Tibial nerve (tissue), 4 donors: Measurements from ENCODE around the gene CASQ2. TPM values are rescaled to one million over a fixed set of nuclear protein-coding genes. Genes with fewer than 3 reads are reported as not detected.
A peak's percentile ranks its signal among the peaks of the same experiment; 100 is the strongest.

Experiments
- DNase-seq, 2 donors: peaks; one replicate each; pipeline ENCODE4 v3.0.0-alpha.2; 2019; ENCODE audit warnings: low spot score in 2 of 2
- H3K27ac ChIP-seq, 4 donors: fragments of 200-600 bp; sonication (generic) in 3 of 4; one replicate each; pipeline ENCODE4 v1.5.1; 2017 to 2019; ENCODE audit warnings: mild to moderate bottlenecking in 1 of 4
- H3K27me3 ChIP-seq, 2 donors: fragments of 200-600 bp; sonication (generic) in 1 of 2; one replicate each; pipeline versions ENCODE4 v1.5.1 to v1.6.0; 2017 to 2019
- H3K36me3 ChIP-seq, 3 donors: fragments of 200-600 bp; sonication (generic); one replicate each; pipeline ENCODE4 v1.5.1; 2018 to 2019
- H3K4me1 ChIP-seq, 4 donors: fragments of 200-600 bp; sonication (generic) in 3 of 4; one replicate each; pipeline ENCODE4 v1.5.1; 2017 to 2019
- H3K4me3 ChIP-seq, 4 donors: fragments of 200-600 bp; sonication (generic) in 3 of 4; one replicate each; pipeline ENCODE4 v1.5.1; 2017 to 2019; ENCODE audit warnings: mild to moderate bottlenecking in 1 of 4, moderate library complexity in 1 of 4
- H3K9me3 ChIP-seq, 4 donors: fragments of 200-600 bp; sonication (generic) in 3 of 4; one replicate each; pipeline ENCODE4 v1.5.1; 2017 to 2019
- CTCF ChIP-seq, 5 experiments: fragments of 200-600 bp in 3 of 5; fragments of 450-650 bp in 2 of 5; sonication (generic) in 3 of 5; IDR thresholded peaks; one replicate each; pipeline ENCODE4 v1.5.1; 2016 to 2019; ENCODE audit warnings: antibody characterized with exemption in 5 of 5, mild to moderate bottlenecking in 3 of 5, moderate library complexity in 2 of 5
- EP300 ChIP-seq, 2 donors: sonication (generic); formaldehyde crosslinking; IDR thresholded peaks; one replicate each; pipeline ENCODE4 v1.6.1; 2017; ENCODE audit warnings: antibody characterized with exemption in 2 of 2, mild to moderate bottlenecking in 1 of 2
- POLR2A ChIP-seq, 2 donors: fragments of 450-650 bp; IDR thresholded peaks; one replicate each; pipeline ENCODE4 v1.6.1; 2017; ENCODE audit warnings: antibody characterized with exemption in 2 of 2, mild to moderate bottlenecking in 2 of 2, moderate library complexity in 2 of 2
- WGBS, 2 donors: methylation state at CpG; one replicate each; pipeline ENCODE4 v1.1.5; 2018; 5-methylcytosine and 5-hydroxymethylcytosine counted together
- total RNA-seq, 4 donors: library from RNA; depleted of rRNA; stranded (reverse); fragments of >200 nt; gene quantifications; one replicate each; pipeline ENCODE4 v1.1.0, GENCODE V29; 2016

Gene CASQ2
- 1 to 10 TPM; 3.6 to 7.3 (median 5.8) TPM for total RNA-seq

GRCh38 chr1:115768549-115768948 lies at the start of gene CASQ2:
CASQ2 (minus strand) TSS chr1:115768714; CDS start chr1:115768541, 173 bp downstream.
- 76 to 77% methylated on average over 8 of the region's 8 CpGs for WGBS, 2 donors
- H3K9me3 ChIP-seq = no peaks in the 10 kb centered on the region
- no peak for TF ChIP-seq POLR2A (IDR thresholded peaks at IDR 0.05)
- TF ChIP-seq EP300 (IDR thresholded peaks at IDR 0.05) = no peak
- no peak for TF ChIP-seq CTCF (IDR thresholded peaks at IDR 0.05)
- peaks cover 0 to 6% (median 3%) of the 10 kb centered on the region in 4 donors for H3K4me1 ChIP-seq
- H3K27me3 ChIP-seq = no peaks in the 10 kb centered on the region
- H3K4me3 ChIP-seq = peak within 1 kb of the TSS in 1 of 4 donors; percentile 11
- DNase-seq = no peak
- no peak within 1 kb of the TSS for H3K27ac ChIP-seq
- no peaks in the 10 kb centered on the region for H3K36me3 ChIP-seq

DNA sequence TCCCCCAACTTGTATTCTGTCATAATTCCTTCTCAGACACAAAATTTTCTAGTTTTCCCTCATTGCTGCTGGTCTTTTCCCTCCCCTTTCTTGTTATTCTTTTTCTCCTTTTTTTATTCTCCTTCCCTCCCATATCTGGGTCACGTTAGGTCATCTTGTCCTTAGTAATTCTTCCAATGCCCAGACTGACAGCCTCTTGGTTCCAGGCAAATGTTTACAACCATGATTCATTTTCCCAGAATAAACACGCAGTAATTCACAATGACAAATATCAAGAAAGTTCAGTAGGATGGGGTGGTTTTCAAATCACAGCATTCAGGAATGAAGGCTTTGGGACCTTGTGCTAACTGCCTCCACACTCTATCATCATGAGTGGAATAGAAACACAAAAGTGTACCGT lies 47.2 kb upstream of the CASQ2 start:
- no peaks in the 10 kb centered on the region for H3K27me3 ChIP-seq
- TF ChIP-seq EP300 (IDR thresholded peaks at IDR 0.05) (no peak), POLR2A (IDR thresholded peaks at IDR 0.05) (no peak), CTCF (IDR thresholded peaks at IDR 0.05) (no peak)
- no peak overlapping the region for H3K4me3 ChIP-seq
- H3K36me3 ChIP-seq = no peaks in the 10 kb centered on the region
- H3K4me1 ChIP-seq = no peaks in the 10 kb centered on the region
- 51 to 56% methylated on average over 3 of the region's 3 CpGs for WGBS, 2 donors
- H3K27ac ChIP-seq = no peak overlapping the region
- no peaks in the 10 kb centered on the region for H3K9me3 ChIP-seq
- no peak for DNase-seq

- H3K27ac ChIP-seq = no peak overlapping the region
- H3K36me3 ChIP-seq = no peaks in the 10 kb centered on the region
- no peaks in the 10 kb centered on the region for H3K27me3 ChIP-seq
- H3K9me3 ChIP-seq = no peaks in the 10 kb centered on the region
- no peak for TF ChIP-seq POLR2A (IDR thresholded peaks at IDR 0.05)
- TF ChIP-seq EP300 (IDR thresholded peaks at IDR 0.05) = no peak
- TF ChIP-seq CTCF (IDR thresholded peaks at IDR 0.05) = no peak
- H3K4me3 ChIP-seq = no peak overlapping the region
- WGBS, 2 donors = 68 to 69% methylated on average over 4 of the region's 4 CpGs
- DNase-seq = no peak
- no peaks in the 10 kb centered on the region for H3K4me1 ChIP-seq
Measured at GRCh38 chr1:115814685-115815398, 46.3 kb upstream of the CASQ2 start.

- 93 to 100% methylated on average over 1 of the region's 1 CpG for WGBS, 2 donors
- no peaks in the 10 kb centered on the region for H3K27me3 ChIP-seq
- no peak for TF ChIP-seq EP300 (IDR thresholded peaks at IDR 0.05)
- TF ChIP-seq POLR2A (IDR thresholded peaks at IDR 0.05) = no peak
- no peak for TF ChIP-seq CTCF (IDR thresholded peaks at IDR 0.05)
- no peak overlapping the region for H3K27ac ChIP-seq
- no peaks in the 10 kb centered on the region for H3K36me3 ChIP-seq
- no peak for DNase-seq
- H3K4me3 ChIP-seq = no peak overlapping the region
- H3K4me1 ChIP-seq = no peaks in the 10 kb centered on the region
- H3K9me3 ChIP-seq = no peaks in the 10 kb centered on the region
Measured at GRCh38 chr1:115813727-115814126, 45.2 kb upstream of the CASQ2 start.

GRCh38 chr1:115811140-115811828 lies 42.8 kb upstream of the CASQ2 start:
- Histone ChIP-seq H3K9me3 (no peaks in the 10 kb centered on the region), H3K4me1 (no peaks in the 10 kb centered on the region), H3K27me3 (no peaks in the 10 kb centered on the region), H3K27ac (no peak overlapping the region), H3K36me3 (no peaks in the 10 kb centered on the region), H3K4me3 (no peak overlapping the region)
- 78 to 86% methylated on average over 3 of the region's 3 CpGs for WGBS, 2 donors
- no peak for DNase-seq
- no peak for TF ChIP-seq CTCF (IDR thresholded peaks at IDR 0.05)
- TF ChIP-seq EP300 (IDR thresholded peaks at IDR 0.05) = no peak
- no peak for TF ChIP-seq POLR2A (IDR thresholded peaks at IDR 0.05)
